GM12874 (cell line): ENCODE data around the gene CCDC112.

Source experiments
- CTCF ChIP-seq: IDR thresholded peaks from 2 replicates; pipeline ENCODE4 v1.5.1; 2011; ENCODE audit warnings: low read depth, mild to moderate bottlenecking, control low read depth, low read length, moderate library complexity; ENCODE audit not compliant: insufficient read depth

CCDC112 gene

GRCh38 chr5:115260248-115260647 lies 36.2 kb downstream of the CCDC112 start:
- TF ChIP-seq CTCF = no peak

- TF ChIP-seq CTCF = no peak
Measured at GRCh38 chr5:115257981-115258380, 38.5 kb downstream of the CCDC112 start.

- TF ChIP-seq CTCF = peak; percentile 37; the same call in 1 of the 2 replicates
Measured at GRCh38 chr5:115246361-115246991, 50.0 kb downstream of the CCDC112 start.

- TF ChIP-seq CTCF = no peak
Measured at GRCh38 chr5:115243412-115243811, 53.0 kb downstream of the CCDC112 start.

GRCh38 chr5:115241881-115242642 lies 54.4 kb downstream of the CCDC112 start:
- no peak for TF ChIP-seq CTCF

GRCh38 chr5:115237066-115237465 lies 59.4 kb downstream of the CCDC112 start:
- TF ChIP-seq CTCF = no peak

- no peak for TF ChIP-seq CTCF
Measured at GRCh38 chr5:115236599-115236998, 59.9 kb downstream of the CCDC112 start.
